GM21723 (cell line): Measurements from ENCODE around the gene CASK.

Source experiments
- ATAC-seq: cut with Tn5 transposase; IDR thresholded peaks from one replicate; pipeline ENCODE4 v1.9.1; 2021; ENCODE audit warnings: mild to moderate bottlenecking, moderate library complexity; ENCODE audit not compliant: unreplicated experiment

CASK gene

GRCh38 chrX:41478381-41478911, 444.9 kb downstream of the CASK start:
- ATAC-seq, result no peak

GRCh38 chrX:41475591-41476241, 447.6 kb downstream of the CASK start:
- no peak for ATAC-seq

GRCh38 chrX:41475191-41475590, 448.2 kb downstream of the CASK start:
- no peak for ATAC-seq

GRCh38 chrX:41474726-41475100, 448.6 kb downstream of the CASK start:
- no peak for ATAC-seq

- no peak for ATAC-seq
Observed at GRCh38 chrX:41473936-41474725, 449.2 kb downstream of the CASK start.

GRCh38 chrX:41472231-41472815, 451.0 kb downstream of the CASK start:
- no peak for ATAC-seq

- ATAC-seq, result no peak
Observed at GRCh38 chrX:41471786-41472185, 451.6 kb downstream of the CASK start.

- ATAC-seq, result no peak
Observed at GRCh38 chrX:41470706-41471105, 452.6 kb downstream of the CASK start.

GRCh38 chrX:41468647-41469323, 454.6 kb downstream of the CASK start:
- ATAC-seq, result no peak
